CD4-positive, alpha-beta T cell (primary cell): Measurements from ENCODE around the gene TMED3. TPM values are rescaled to one million over a fixed set of nuclear protein-coding genes. Genes with fewer than 3 reads are reported as not detected.

Experiments used
- ATAC-seq: fragments of 200-7000 bp; cut with Tn5 transposase; one replicate; pipeline ENCODE4 v1.10.0; 2022; ENCODE audit warnings: mild to moderate bottlenecking; ENCODE audit not compliant: poor library complexity
- CTCF ChIA-PET: fragments of 350-600 bp; sonication (Branson Sonifier 250); formaldehyde crosslinking; loops from one replicate; lab custom pipeline; 2021; ENCODE audit warnings: antibody characterized with exemption, inconsistent platforms; lab: Charles Lee
- POLR2A ChIA-PET: fragments of 350-600 bp; sonication (Branson Sonifier 250); formaldehyde crosslinking; loops from one replicate; lab custom pipeline; 2021; ENCODE audit warnings: antibody characterized with exemption, inconsistent platforms; lab: Charles Lee
- DNase-seq, 14 experiments: peaks; one replicate each; pipeline ENCODE4 v3.0.0-alpha.2; 2013 to 2020; ENCODE audit warnings: mixed read lengths in 2 of 14
- H3K27ac ChIP-seq, 2 donors: one replicate each; pipeline versions ENCODE4 v1.5.1 to v1.7.0; 2013; ENCODE audit warnings: low read length in 2 of 2, low read depth in 1 of 2, mild to moderate bottlenecking in 1 of 2
- H3K27me3 ChIP-seq, 2 experiments: 1 replicate in 1 of 2; 2 replicates in 1 of 2; pipeline versions ENCODE4 v1.6.1 to v1.7.0; 2013; ENCODE audit warnings: low read length in 2 of 2, control low read depth in 1 of 2, mild to moderate bottlenecking in 1 of 2, moderate library complexity in 1 of 2; ENCODE audit not compliant: insufficient read depth in 2 of 2, control insufficient read depth in 1 of 2
- H3K36me3 ChIP-seq: one replicate; pipeline ENCODE4 v1.6.1; 2013; ENCODE audit warnings: low read length, control low read depth; ENCODE audit not compliant: insufficient read depth
- H3K4me1 ChIP-seq: one replicate; pipeline ENCODE4 v1.6.1; 2013; ENCODE audit warnings: low read length, control low read depth; ENCODE audit not compliant: insufficient read depth
- H3K4me3 ChIP-seq: one replicate; pipeline ENCODE4 v1.5.1; 2013; ENCODE audit warnings: mild to moderate bottlenecking, low read length, moderate library complexity
- H3K9me3 ChIP-seq, 2 experiments: 1 replicate in 1 of 2; 2 replicates in 1 of 2; pipeline versions ENCODE4 v1.6.1 to v1.7.0; 2013; ENCODE audit warnings: low read length in 2 of 2, mild to moderate bottlenecking in 2 of 2, control low read depth in 1 of 2, moderate library complexity in 1 of 2; ENCODE audit not compliant: control insufficient read depth in 1 of 2, insufficient read depth in 1 of 2
- H3K27ac Mint-ChIP-seq: one replicate; pipeline ENCODE4 v1.8.0; 2020; ENCODE audit warnings: mixed read lengths
- H3K27me3 Mint-ChIP-seq: one replicate; pipeline ENCODE4 v1.8.0; 2021; ENCODE audit warnings: mixed read lengths
- H3K36me3 Mint-ChIP-seq: one replicate; pipeline ENCODE4 v1.8.0; 2021; ENCODE audit warnings: low read depth, mixed read lengths
- H3K4me1 Mint-ChIP-seq: one replicate; pipeline ENCODE4 v1.8.0; 2021; ENCODE audit warnings: low read depth, mixed read lengths
- H3K4me3 Mint-ChIP-seq: one replicate; pipeline ENCODE4 v1.8.0; 2020; ENCODE audit warnings: mild to moderate bottlenecking, mixed read lengths
- H3K9me3 Mint-ChIP-seq: one replicate; pipeline ENCODE4 v1.8.0; 2020; ENCODE audit warnings: mixed read lengths
- intact Hi-C, 2 experiments: fragments of 100-400 bp; cut with DNase I in 1 of 2; cut with micrococcal nuclease in 1 of 2; formaldehyde crosslinking; loops; one replicate each; pipeline versions ENCODE4 v1.15.1 to v1.9.0; 2023 to 2025; cut with DNase I, micrococcal nuclease
- total RNA-seq, 174 experiments: library from RNA in 2 of 174; stranded (reverse) in 2 of 174; gene quantifications; one replicate each; pipeline ENCODE4 v1.2.3 and lab custom pipeline; 2021 to 2026
- TF ChIP-seq, protein P1 (sequence below): fragments of 200-600 bp; IDR thresholded peaks from one replicate; pipeline ENCODE4 v1.8.0; 2022; ENCODE audit warnings: antibody characterized with exemption, mild to moderate bottlenecking

Gene TMED3
- total RNA-seq, 2 experiments from 2014 or later: 12.2 to 12.7 TPM

DNA sequence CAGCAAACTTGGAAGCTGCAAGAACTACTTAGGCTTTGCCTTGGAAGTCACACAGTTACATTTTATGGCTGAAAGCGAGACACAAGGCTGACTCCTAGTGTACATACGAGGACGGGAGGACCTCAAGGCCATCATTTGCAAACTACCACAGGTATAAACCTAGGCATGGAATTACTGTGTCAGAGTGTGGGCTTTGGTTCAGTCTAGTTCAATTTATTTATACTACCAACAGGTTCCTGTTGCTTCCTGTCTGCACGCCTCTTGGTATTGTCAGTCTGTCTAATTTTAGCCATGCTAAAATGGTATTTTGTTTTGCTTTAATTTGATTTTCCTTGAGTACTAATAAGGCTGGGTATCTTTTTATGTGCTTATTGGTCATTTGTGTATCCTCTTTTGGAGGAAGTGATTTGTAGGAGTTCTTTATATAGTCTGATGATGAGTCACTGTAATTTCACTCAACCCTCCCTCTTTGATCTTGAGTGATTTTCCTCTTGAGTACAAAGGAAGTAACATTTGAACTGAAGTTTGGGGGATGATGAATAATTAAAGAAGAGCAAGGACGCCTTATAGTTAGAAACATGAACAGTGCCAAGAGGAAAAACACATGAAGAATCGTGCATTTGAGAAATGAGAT lies 20.2 kb upstream of the TMED3 start:
- TF ChIP-seq, protein P1, sequence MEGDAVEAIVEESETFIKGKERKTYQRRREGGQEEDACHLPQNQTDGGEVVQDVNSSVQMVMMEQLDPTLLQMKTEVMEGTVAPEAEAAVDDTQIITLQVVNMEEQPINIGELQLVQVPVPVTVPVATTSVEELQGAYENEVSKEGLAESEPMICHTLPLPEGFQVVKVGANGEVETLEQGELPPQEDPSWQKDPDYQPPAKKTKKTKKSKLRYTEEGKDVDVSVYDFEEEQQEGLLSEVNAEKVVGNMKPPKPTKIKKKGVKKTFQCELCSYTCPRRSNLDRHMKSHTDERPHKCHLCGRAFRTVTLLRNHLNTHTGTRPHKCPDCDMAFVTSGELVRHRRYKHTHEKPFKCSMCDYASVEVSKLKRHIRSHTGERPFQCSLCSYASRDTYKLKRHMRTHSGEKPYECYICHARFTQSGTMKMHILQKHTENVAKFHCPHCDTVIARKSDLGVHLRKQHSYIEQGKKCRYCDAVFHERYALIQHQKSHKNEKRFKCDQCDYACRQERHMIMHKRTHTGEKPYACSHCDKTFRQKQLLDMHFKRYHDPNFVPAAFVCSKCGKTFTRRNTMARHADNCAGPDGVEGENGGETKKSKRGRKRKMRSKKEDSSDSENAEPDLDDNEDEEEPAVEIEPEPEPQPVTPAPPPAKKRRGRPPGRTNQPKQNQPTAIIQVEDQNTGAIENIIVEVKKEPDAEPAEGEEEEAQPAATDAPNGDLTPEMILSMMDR: no peak
- Mint-ChIP-seq H3K9me3 (no peaks in the 10 kb centered on the region), H3K4me3 (no peak overlapping the region), H3K27me3 (peaks cover 53% of the 10 kb centered on the region), H3K27ac (no peak overlapping the region), H3K4me1 (no peaks in the 10 kb centered on the region), H3K36me3 (no peaks in the 10 kb centered on the region)
- H3K9me3 ChIP-seq: no peaks in the 10 kb centered on the region
- H3K27ac ChIP-seq: no peak overlapping the region
- POLR2A ChIA-PET: no interaction called here
- H3K36me3 ChIP-seq: no peaks in the 10 kb centered on the region
- ATAC-seq (no peak), DNase-seq (no peak)
- CTCF ChIA-PET: no interaction called here
- no peak overlapping the region for H3K4me3 ChIP-seq
- no peaks in the 10 kb centered on the region for H3K4me1 ChIP-seq
- intact Hi-C loops: no loop called here
- peaks cover 7 to 14% of the 10 kb centered on the region in 2 experiments for H3K27me3 ChIP-seq

DNA sequence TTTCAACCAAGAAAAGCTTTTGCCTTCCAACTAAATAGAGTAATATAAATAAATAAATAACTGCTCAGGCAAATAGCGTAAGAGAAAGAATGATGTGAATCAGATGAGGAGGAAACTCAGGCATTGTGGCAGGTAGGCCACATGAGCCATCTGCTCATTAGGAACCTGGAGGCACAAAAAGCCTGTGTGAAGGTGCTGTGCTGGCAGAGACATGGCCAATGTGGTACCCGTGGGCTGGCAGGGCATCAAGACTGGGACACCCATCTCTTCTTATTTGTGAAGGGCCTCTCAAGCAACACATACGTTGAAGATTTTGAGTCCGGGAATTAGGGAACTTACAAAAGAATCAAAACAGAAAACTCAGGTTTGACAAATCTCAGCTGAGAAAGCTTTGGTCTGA lies 18.9 kb upstream of the TMED3 start:
- TF ChIP-seq, protein P1: no peak
- Histone ChIP-seq H3K36me3 (no peaks in the 10 kb centered on the region), H3K4me1 (no peaks in the 10 kb centered on the region), H3K27me3 (peaks cover 7 to 11% of the 10 kb centered on the region in 2 experiments), H3K9me3 (no peaks in the 10 kb centered on the region), H3K27ac (no peak overlapping the region), H3K4me3 (no peak overlapping the region)
- Mint-ChIP-seq H3K27me3 (peaks cover 45% of the 10 kb centered on the region), H3K4me1 (no peaks in the 10 kb centered on the region), H3K36me3 (no peaks in the 10 kb centered on the region), H3K9me3 (no peaks in the 10 kb centered on the region), H3K27ac (no peak overlapping the region), H3K4me3 (no peak overlapping the region)
- POLR2A ChIA-PET: no interaction called here
- intact Hi-C loops: no loop called here
- DNase-seq (no peak), ATAC-seq (no peak)
- CTCF ChIA-PET: no interaction called here

DNA sequence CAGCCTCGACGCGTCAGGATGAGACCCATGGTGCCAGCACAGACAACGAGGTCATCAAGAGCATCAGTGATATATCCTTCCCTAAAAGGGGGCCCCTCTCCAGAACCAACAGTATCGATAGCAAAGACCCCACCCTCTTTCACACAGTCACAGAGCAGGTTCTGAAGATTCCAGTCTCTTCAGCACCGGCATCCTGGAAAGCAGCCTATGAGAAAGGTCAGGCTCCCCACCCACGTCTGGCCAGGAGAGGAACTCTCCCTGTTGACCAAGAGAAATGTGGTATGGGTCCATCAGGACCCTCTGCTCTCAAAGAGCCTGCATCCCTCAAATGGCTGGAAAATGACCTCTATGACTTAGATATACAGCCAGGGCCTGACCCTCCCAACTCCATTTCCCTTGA lies 16.8 kb upstream of the TMED3 start:
- intact Hi-C loops: no loop called here
- H3K9me3 Mint-ChIP-seq: no peaks in the 10 kb centered on the region
- H3K4me1 Mint-ChIP-seq: no peaks in the 10 kb centered on the region
- H3K9me3 ChIP-seq: no peaks in the 10 kb centered on the region
- peaks cover 4 to 15% of the 10 kb centered on the region in 2 experiments for H3K27me3 ChIP-seq
- no peak for ATAC-seq
- no peak overlapping the region for H3K4me3 Mint-ChIP-seq
- H3K27me3 Mint-ChIP-seq: peaks cover 35% of the 10 kb centered on the region
- TF ChIP-seq, protein P1: no peak
- H3K36me3 Mint-ChIP-seq: no peaks in the 10 kb centered on the region
- no peak overlapping the region for H3K27ac Mint-ChIP-seq
- no peaks in the 10 kb centered on the region for H3K4me1 ChIP-seq
- H3K36me3 ChIP-seq: no peaks in the 10 kb centered on the region
- ChIA-PET CTCF (no interaction called here), POLR2A (no interaction called here)
- H3K4me3 ChIP-seq: no peak overlapping the region
- H3K27ac ChIP-seq: no peak overlapping the region
- DNase-seq: no peak
